HEK293T (cell line): Measurements from ENCODE around the gene CHCHD5.

Experiments used
- ARNT ChIP-seq: fragments of 450-650 bp; IDR thresholded peaks from 2 replicates; pipeline ENCODE4 v1.6.1; 2017; ENCODE audit warnings: mild to moderate bottlenecking
- BHLHE40 ChIP-seq: fragments of 450-650 bp; IDR thresholded peaks from 2 replicates; pipeline ENCODE4 v1.6.1; 2016; ENCODE audit warnings: mild to moderate bottlenecking, moderate library complexity, borderline replicate concordance
- ELF4 ChIP-seq: fragments of 450-650 bp; IDR thresholded peaks from 2 replicates; pipeline ENCODE4 v1.6.1; 2017; ENCODE audit warnings: antibody characterized with exemption
- FOXM1 ChIP-seq: fragments of 450-650 bp; IDR thresholded peaks from 2 replicates; pipeline ENCODE4 v1.6.1; 2017; ENCODE audit warnings: mild to moderate bottlenecking, borderline replicate concordance
- HDGF ChIP-seq: fragments of 450-650 bp; IDR thresholded peaks from 2 replicates; pipeline ENCODE4 v1.6.1; 2017; ENCODE audit warnings: antibody characterized with exemption, borderline replicate concordance
- LEF1 ChIP-seq: fragments of 450-650 bp; IDR thresholded peaks from 2 replicates; pipeline ENCODE4 v1.6.1; 2017; ENCODE audit warnings: mild to moderate bottlenecking, borderline replicate concordance
- PKNOX1 ChIP-seq: fragments of 450-650 bp; IDR thresholded peaks from 2 replicates; pipeline ENCODE4 v1.6.1; 2016
- SP1 ChIP-seq: fragments of 450-650 bp; IDR thresholded peaks from 2 replicates; pipeline ENCODE4 v1.6.1; 2017
- SUZ12 ChIP-seq: fragments of 450-650 bp; IDR thresholded peaks from 2 replicates; pipeline ENCODE4 v1.6.1; 2016; ENCODE audit warnings: mild to moderate bottlenecking
- ZNF384 ChIP-seq: fragments of 450-650 bp; IDR thresholded peaks from 2 replicates; pipeline ENCODE4 v1.6.1; 2016

DNA sequence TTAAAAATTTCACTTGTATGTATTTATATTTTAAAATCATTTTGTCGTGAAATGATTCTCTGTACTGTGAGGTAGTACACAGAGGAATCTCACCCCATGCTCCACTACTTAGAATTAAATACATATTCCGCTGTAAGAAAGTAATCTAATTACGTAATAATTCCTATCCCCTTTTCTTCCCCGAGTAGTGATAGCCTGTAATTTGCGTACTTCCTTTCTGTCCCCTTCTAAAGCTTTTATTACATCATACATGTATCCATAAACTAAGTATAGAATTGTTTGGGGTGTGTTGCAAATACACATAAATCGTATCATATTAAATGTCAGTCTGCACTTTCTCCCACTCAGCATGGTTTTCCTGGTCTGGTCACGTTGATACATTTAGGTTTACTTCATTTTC, 12.4 kb upstream of the CHCHD5 start:
- TF ChIP-seq SP1 (no peak), ELF4 (no peak), LEF1 (no peak), FOXM1 (no peak), ARNT (no peak), SUZ12 (no peak), HDGF (no peak), BHLHE40 (no peak), ZNF384 (no peak), PKNOX1 (no peak)
